ENCODE results near the gene DPP4.

Gene DPP4

GRCh38 chr2:162014751-162015150 is 59.3 kb downstream of the DPP4 start:
- no peak for DNase-seq

- no peak for DNase-seq
These were observed 60.2 kb downstream of the DPP4 start for GRCh38 chr2:162013514-162014475.

DNA sequence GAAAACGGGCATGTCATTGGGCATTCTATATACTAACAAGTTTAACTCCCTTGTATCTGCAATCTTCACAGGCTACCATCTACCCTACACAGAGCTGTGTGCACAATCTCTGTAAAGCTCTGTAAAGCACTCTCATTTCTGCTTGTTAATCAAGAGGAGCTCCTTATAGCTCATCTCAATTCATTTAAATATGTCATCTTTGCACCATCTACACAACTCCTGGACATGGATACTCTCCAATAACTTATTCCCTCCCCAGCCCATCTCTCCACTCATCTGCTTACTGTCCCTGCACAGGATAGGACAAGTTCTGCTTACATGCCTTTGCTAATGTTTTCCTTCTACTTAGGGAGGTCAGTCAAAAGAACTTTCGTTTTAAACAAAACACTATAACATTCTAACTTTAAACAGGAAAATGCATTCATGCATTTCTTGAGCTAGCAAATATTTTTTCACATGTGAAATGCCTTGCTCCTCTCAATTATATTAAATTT is 61.4 kb downstream of the DPP4 start:
- DNase-seq = no peak

GRCh38 chr2:162011706-162012564 is 62.1 kb downstream of the DPP4 start:
- no peak for DNase-seq

GRCh38 chr2:162009543-162009942 is 64.5 kb downstream of the DPP4 start:
- DNase-seq = no peak

DNA sequence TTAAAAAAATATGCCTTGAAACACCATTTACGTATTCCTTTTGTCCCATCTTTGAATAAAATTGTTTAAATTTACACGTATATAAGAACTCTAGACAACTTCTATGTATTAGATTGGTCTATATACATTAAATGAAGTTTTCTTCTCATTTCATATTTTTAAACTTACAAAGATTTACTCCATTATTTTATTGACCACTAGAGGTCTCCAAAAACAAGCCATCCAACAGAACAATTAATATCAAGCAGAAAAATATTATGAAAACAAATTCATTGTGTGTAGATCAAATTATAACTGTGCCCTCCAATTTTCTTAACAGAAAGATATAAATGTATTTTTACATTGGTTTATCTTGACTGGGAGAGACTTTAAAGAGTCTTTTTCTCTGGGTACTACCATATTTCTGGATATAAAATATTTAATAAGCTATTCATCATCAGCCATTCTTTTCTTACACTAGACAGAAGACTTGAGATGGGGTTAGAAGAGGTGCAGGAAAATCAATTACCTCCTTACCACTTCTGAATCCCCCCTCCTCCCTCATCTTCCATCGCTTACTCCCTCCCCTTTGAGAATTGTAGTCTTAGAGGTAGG is 66.5 kb downstream of the DPP4 start:
- no peak for DNase-seq

GRCh38 chr2:162006337-162006736 is 67.7 kb downstream of the DPP4 start:
- no peak for DNase-seq

- DNase-seq = no peak
These were observed 70.0 kb downstream of the DPP4 start for GRCh38 chr2:162004031-162004430.

GRCh38 chr2:162002623-162003235 is 71.3 kb downstream of the DPP4 start:
- DNase-seq = no peak

DNA sequence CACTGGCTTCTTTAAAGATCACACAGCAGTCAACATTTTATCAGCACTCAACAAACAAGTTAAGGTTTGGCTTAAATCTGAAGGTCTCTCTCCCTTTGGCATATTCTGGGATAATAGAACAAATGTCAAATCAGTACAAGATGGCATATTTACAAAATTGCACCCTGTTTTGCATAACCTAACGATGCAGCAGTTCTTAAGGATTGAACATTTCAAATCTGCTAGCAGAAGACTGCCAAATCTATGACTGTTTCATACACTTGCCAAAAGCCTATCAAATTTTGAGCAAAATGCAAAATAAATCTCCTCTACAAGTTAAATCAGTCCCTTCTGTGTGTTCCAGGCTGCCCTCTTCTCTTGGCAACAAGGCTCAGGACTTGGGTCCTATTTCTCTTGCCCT is 73.6 kb downstream of the DPP4 start:
- no peak for DNase-seq

DNA sequence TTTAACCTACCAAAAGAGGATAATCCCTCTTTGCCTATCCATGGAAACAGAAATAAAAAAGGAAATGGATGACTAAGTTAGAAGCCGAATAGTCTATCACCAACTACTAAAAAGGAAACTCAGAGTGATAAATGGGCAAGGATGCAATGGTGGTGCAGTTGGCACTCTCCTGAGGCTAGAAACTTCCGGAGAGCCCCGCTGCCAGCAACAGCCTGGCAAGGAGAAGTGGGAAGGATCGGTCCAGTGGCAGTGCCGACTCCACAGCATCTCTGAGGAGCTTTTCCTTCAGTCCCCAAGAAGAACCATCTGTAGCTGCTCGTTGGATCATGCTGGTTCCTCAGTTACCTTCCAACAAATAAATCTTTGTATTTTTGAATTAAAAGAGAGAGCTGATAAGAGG is 74.7 kb downstream of the DPP4 start:
- DNase-seq = no peak

DNA sequence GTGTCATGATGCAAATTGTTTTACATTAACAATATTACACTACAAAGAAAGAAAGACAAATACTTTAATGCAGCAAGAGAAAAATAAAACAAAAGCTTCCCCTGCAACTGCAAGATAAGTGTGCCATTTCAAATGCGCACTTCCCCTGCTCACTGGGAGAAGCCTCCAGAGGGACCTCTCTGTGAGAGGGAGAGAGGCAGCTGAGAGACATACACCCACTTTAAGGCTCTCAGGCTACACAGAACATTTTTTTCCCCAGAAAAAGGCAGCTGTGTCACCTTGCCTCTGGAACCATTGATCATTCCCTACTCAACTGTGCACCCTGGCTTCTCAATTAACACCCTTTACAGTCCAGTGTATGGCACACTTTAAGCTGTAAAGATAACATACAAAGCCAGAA is 75.2 kb downstream of the DPP4 start:
- no peak for DNase-seq

DNA sequence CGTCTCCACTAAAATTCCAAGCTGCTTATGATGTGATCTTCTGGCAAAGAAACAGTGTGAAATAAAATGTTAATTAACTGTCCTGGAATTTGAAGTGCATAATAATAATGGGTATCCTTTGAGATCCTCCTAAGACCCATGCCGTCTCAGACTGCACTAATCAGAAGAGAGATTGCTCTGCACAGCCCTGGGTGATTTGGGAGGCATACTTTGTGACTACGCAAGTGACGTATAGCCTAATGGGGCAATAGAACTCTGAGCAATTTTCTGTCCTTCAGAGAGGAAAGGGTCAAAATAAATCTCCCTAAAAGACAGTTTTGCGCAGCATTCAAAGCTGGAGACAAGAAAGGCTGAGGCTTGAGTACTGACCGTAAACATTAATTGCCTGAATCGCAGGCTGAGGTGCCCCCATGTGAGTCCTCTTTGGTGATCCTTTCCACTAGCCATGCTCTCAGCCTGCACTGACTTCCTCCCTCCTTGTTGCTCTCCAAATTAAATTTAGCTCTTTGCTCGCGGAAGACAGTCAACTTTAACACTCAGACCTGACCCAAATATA is 76.0 kb downstream of the DPP4 start:
- DNase-seq = no peak

- no peak for DNase-seq
These were observed 78.4 kb downstream of the DPP4 start for GRCh38 chr2:161995553-161996016.

DNA sequence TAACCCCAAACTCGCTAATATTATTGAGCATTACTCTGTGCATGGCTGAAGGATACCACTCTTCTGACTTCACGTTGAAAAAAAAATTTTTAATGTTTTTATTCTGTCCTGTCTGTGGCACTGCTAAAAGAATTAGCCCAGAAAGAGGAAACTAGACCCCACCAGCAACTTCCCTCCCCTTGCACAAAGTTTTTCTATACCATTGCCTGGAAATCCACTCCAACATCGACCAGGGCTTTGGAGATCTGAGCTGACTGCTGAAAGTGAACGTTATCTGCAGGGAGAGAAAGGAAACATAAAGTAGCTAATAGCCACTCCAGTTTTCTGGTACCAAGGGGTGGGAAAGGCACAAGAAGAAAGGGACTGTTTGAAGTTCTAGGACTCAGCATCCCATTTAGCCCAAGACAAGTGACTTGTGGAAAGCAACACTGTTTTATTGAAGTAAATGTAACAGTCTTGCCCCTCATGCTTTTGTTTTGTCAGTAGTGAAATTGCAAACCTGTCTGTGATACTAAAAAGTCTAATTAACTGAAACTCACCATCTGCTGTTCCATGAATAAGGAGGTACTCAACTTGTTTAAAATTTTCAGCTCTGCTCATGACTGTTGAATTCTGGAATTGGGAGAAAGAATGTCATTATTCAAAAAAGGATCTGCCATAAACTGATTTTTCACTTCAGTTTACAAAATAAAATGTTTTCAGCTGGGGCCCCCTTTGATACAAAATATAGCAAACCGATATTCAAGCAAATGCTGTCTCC is 79.1 kb downstream of the DPP4 start:
- DNase-seq = no peak

DNA sequence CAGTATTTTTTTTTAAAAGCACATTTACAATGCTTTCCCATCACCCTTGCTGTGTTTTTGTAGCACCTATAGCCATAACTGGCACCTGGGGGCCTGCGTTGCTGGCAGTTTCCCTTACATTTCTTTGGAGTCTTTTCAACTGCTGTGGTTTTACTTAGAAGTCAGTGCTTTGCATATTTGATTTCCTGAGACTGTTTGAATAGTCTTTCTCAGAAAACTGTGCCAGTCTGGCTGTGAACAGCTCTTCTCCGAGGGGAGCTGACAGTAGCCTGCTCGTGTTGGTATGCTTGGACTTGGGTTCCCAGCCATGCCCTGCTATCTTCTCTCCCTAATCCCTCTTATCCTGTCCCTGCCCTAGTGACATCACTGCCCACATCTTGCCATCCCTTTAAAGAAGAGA is 81.5 kb downstream of the DPP4 start:
- peak; percentile 31 for DNase-seq

GRCh38 chr2:161991991-161992390 is 82.0 kb downstream of the DPP4 start:
- no peak for DNase-seq

DNA sequence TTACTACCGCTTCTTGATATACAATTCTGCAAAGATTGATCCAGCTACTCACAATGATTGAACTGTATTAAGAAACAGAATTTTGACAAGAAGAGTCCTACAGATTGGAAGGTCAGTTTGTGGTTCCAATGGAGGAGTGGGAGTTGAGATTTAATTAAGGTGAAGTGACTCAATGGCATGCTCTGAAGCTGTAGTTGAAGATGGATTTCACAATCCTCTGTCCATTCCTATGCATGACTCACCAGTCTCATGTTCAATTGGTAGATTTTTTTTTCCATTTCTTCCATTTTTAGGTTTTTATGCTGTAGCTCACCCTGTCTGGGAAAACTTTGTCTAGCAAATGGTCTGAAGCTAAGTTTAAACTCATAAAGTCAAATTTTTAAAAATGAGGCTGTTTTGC is 83.3 kb downstream of the DPP4 start:
- DNase-seq = no peak

- DNase-seq = no peak
These were observed 84.0 kb downstream of the DPP4 start for GRCh38 chr2:161990036-161990435.

DNA sequence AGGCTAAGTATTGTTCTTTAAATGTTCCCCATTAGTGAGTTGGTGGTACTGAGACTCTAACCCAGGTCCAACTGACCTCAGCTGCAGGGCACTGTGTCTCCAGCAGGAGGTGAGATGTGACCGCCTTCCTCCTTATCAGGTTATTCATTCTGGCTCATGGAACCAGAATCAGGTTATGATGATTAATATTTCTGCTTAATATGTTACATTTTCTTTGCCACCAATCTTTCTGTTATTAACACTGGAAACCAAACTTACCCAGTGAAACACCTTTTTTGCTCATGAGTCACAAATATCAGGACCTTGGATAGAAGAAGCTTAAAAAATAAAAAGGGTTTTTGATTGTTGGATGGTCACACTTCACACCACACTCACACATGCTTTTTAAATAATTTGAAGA is 85.4 kb downstream of the DPP4 start:
- DNase-seq = no peak

GRCh38 chr2:161987311-161987710 is 86.7 kb downstream of the DPP4 start:
- no peak for DNase-seq

GRCh38 chr2:161983866-161984265 is 90.1 kb downstream of the DPP4 start:
- no peak for DNase-seq
